Neural progenitor cell (in vitro differentiated cells): ENCODE measurements around the gene ZFP36L2. TPM values are rescaled to one million over a fixed set of nuclear protein-coding genes. Genes with fewer than 3 reads are reported as not detected.

ENCODE experiments used
- DNase-seq: peaks from one replicate; pipeline ENCODE4 v3.0.0-alpha.2; 2016; ENCODE audit warnings: low spot score
- H2AFZ ChIP-seq: fragments of 200-600 bp; sonication (generic); replicated peaks from 2 replicates; pipeline ENCODE4 v1.6.1; 2016; ENCODE audit warnings: antibody characterized with exemption
- H3F3A ChIP-seq: fragments of 200-600 bp; sonication (generic); 2 replicates; pipeline ENCODE4 v1.6.1; 2016; ENCODE audit warnings: antibody characterized with exemption, low read depth
- H3K27ac ChIP-seq: fragments of 200-600 bp; sonication (generic); 2 replicates; pipeline ENCODE4 v1.5.1; 2016; ENCODE audit warnings: mild to moderate bottlenecking
- H3K27me3 ChIP-seq: fragments of 200-600 bp; sonication (generic); 2 replicates; pipeline ENCODE4 v1.6.1; 2016; ENCODE audit warnings: mild to moderate bottlenecking, moderate library complexity
- H3K36me3 ChIP-seq: fragments of 200-600 bp; sonication (generic); 2 replicates; pipeline ENCODE4 v1.5.1; 2016
- H3K4me1 ChIP-seq: fragments of 200-600 bp; sonication (generic); 2 replicates; pipeline ENCODE4 v1.6.1; 2016; ENCODE audit warnings: mixed run types
- H3K4me2 ChIP-seq: fragments of 200-600 bp; sonication (generic); 2 replicates; pipeline ENCODE4 v1.6.1; 2016
- H3K4me3 ChIP-seq: fragments of 200-600 bp; sonication (generic); 2 replicates; pipeline ENCODE4 v1.5.1; 2016
- H3K79me2 ChIP-seq: fragments of 200-600 bp; sonication (generic); 2 replicates; pipeline ENCODE4 v1.6.1; 2016; ENCODE audit warnings: low read depth
- H3K9ac ChIP-seq: fragments of 200-600 bp; sonication (generic); 2 replicates; pipeline ENCODE4 v1.6.1; 2016
- H3K9me3 ChIP-seq: fragments of 200-600 bp; sonication (generic); 2 replicates; pipeline ENCODE4 v1.5.1; 2016; ENCODE audit warnings: low read depth
- H4K20me1 ChIP-seq: fragments of 200-600 bp; sonication (generic); 2 replicates; pipeline ENCODE4 v1.6.1; 2016; ENCODE audit warnings: low read depth
- H3K27ac Mint-ChIP-seq: 3 replicates; pipeline ENCODE4 v1.8.0; 2021; ENCODE audit warnings: mixed read lengths
- H3K27me3 Mint-ChIP-seq: 2 replicates; pipeline ENCODE4 v1.8.0; 2022; ENCODE audit warnings: low read depth, mild to moderate bottlenecking, inconsistent platforms, moderate library complexity, mixed read lengths; ENCODE audit not compliant: insufficient read depth
- H3K36me3 Mint-ChIP-seq: 3 replicates; pipeline ENCODE4 v1.8.0; 2021; ENCODE audit warnings: mixed read lengths
- H3K4me1 Mint-ChIP-seq: 3 replicates; pipeline ENCODE4 v1.8.0; 2021; ENCODE audit warnings: mixed read lengths
- H3K4me3 Mint-ChIP-seq: 3 replicates; pipeline ENCODE4 v1.8.0; 2021; ENCODE audit warnings: mild to moderate bottlenecking, moderate library complexity, mixed read lengths
- H3K9me3 Mint-ChIP-seq: 3 replicates; pipeline ENCODE4 v1.8.0; 2020; ENCODE audit warnings: mixed read lengths
- CTCF ChIP-seq: fragments of 200-600 bp; sonication (generic); IDR thresholded peaks from 2 replicates; pipeline ENCODE4 v1.5.1; 2017; ENCODE audit warnings: antibody characterized with exemption, mild to moderate bottlenecking
- EZH2 ChIP-seq: fragments of 200-600 bp; sonication (generic); IDR thresholded peaks from 2 replicates; pipeline ENCODE4 v1.6.1; 2017; ENCODE audit warnings: antibody characterized with exemption, mild to moderate bottlenecking, moderate library complexity
- EZH2phosphoT487 ChIP-seq: fragments of 200-600 bp; sonication (generic); IDR thresholded peaks from 2 replicates; pipeline ENCODE4 v1.6.1; 2017; ENCODE audit warnings: antibody characterized with exemption
- total RNA-seq: library from RNA; depleted of rRNA; stranded (reverse); fragments of >200 nt; gene quantifications from 2 replicates; pipeline ENCODE4 v1.2.3, GENCODE V29; 2015; ENCODE audit warnings: low replicate concordance

Gene ZFP36L2
- total RNA-seq, 1 donor from 2014 or later = 13.8 TPM

GRCh38 chr2:43184339-43184895 lies 42.0 kb downstream of the ZFP36L2 start:
- H3K36me3 ChIP-seq = no peaks in the 10 kb centered on the region
- H3K9me3 ChIP-seq = no peaks in the 10 kb centered on the region
- H4K20me1 ChIP-seq = no peaks in the 10 kb centered on the region
- no peak overlapping the region for H3K27ac ChIP-seq
- Mint-ChIP-seq H3K9me3 (no peaks in the 10 kb centered on the region), H3K27ac (peak overlapping the region; percentile 58), H3K4me3 (no peak overlapping the region), H3K4me1 (peaks cover 20% of the 10 kb centered on the region), H3K27me3 (peaks cover 9% of the 10 kb centered on the region), H3K36me3 (no peaks in the 10 kb centered on the region)
- no peak overlapping the region for H3K4me2 ChIP-seq
- no peak overlapping the region for H3K4me3 ChIP-seq
- H3K9ac ChIP-seq = no peak overlapping the region
- H3K4me1 ChIP-seq = peaks cover 22% of the 10 kb centered on the region
- TF ChIP-seq EZH2 (no peak), CTCF (no peak), EZH2phosphoT487 (no peak)
- peaks cover 24% of the 10 kb centered on the region for H3F3A ChIP-seq
- H2AFZ ChIP-seq = no peak overlapping the region
- H3K79me2 ChIP-seq = no peaks in the 10 kb centered on the region
- H3K27me3 ChIP-seq = no peaks in the 10 kb centered on the region
- no peak for DNase-seq

GRCh38 chr2:43183743-43184142 lies 42.7 kb downstream of the ZFP36L2 start:
- Histone ChIP-seq H3K79me2 (no peaks in the 10 kb centered on the region), H2AFZ (no peak overlapping the region), H3K4me1 (peaks cover 29% of the 10 kb centered on the region), H3K27ac (no peak overlapping the region), H3K9ac (no peak overlapping the region), H3K27me3 (no peaks in the 10 kb centered on the region), H3K4me2 (no peak overlapping the region), H3K9me3 (no peaks in the 10 kb centered on the region), H3K4me3 (no peak overlapping the region), H3F3A (peaks cover 31% of the 10 kb centered on the region), H4K20me1 (no peaks in the 10 kb centered on the region), H3K36me3 (no peaks in the 10 kb centered on the region)
- Mint-ChIP-seq H3K9me3 (no peaks in the 10 kb centered on the region), H3K27me3 (peaks cover 9% of the 10 kb centered on the region), H3K4me1 (peaks cover 25% of the 10 kb centered on the region), H3K27ac (peak overlapping the region; percentile 10), H3K36me3 (no peaks in the 10 kb centered on the region), H3K4me3 (no peak overlapping the region)
- no peak for DNase-seq
- TF ChIP-seq CTCF (no peak), EZH2 (no peak)

- H3K4me1 Mint-ChIP-seq = peaks cover 23% of the 10 kb centered on the region
- no peaks in the 10 kb centered on the region for H4K20me1 ChIP-seq
- no peak overlapping the region for H3K4me3 ChIP-seq
- H3K4me3 Mint-ChIP-seq = no peak overlapping the region
- H3K4me1 ChIP-seq = peaks cover 24% of the 10 kb centered on the region
- peak overlapping the region; percentile 21 for H3K27ac Mint-ChIP-seq
- no peak overlapping the region for H3K27ac ChIP-seq
- no peaks in the 10 kb centered on the region for H3K27me3 ChIP-seq
- H3K9ac ChIP-seq = no peak overlapping the region
- peaks cover 6% of the 10 kb centered on the region for H3K27me3 Mint-ChIP-seq
- no peak overlapping the region for H3K4me2 ChIP-seq
- H3F3A ChIP-seq = peaks cover 33% of the 10 kb centered on the region
- no peaks in the 10 kb centered on the region for H3K79me2 ChIP-seq
- no peaks in the 10 kb centered on the region for H3K36me3 ChIP-seq
- H3K36me3 Mint-ChIP-seq = no peaks in the 10 kb centered on the region
- DNase-seq = no peak
- H3K9me3 Mint-ChIP-seq = no peaks in the 10 kb centered on the region
- no peaks in the 10 kb centered on the region for H3K9me3 ChIP-seq
- H2AFZ ChIP-seq = no peak overlapping the region
- no peak for TF ChIP-seq EZH2
- TF ChIP-seq CTCF = no peak
- no peak for TF ChIP-seq EZH2phosphoT487
These were observed 45.5 kb downstream of the ZFP36L2 start for GRCh38 chr2:43180897-43181296.
